Neural crest cell (in vitro differentiated cells): ENCODE results near the gene OBSCN. TPM values are rescaled to one million over a fixed set of nuclear protein-coding genes. Genes with fewer than 3 reads are reported as not detected.

Source experiments
- DNase-seq: peaks from one replicate; pipeline ENCODE4 v3.0.0; 2021; ENCODE audit warnings: low read depth, mixed read lengths, low spot score
- H3K27ac Mint-ChIP-seq: one replicate; pipeline ENCODE4 v1.8.0; 2021; ENCODE audit warnings: mild to moderate bottlenecking, mixed read lengths; ENCODE audit not compliant: unreplicated experiment
- H3K27me3 Mint-ChIP-seq: 2 replicates; pipeline ENCODE4 v1.8.0; 2021; ENCODE audit warnings: low read depth, mild to moderate bottlenecking, mixed read lengths
- H3K36me3 Mint-ChIP-seq: 2 replicates; pipeline ENCODE4 v1.8.0; 2021; ENCODE audit warnings: low read depth, mild to moderate bottlenecking, mixed read lengths
- H3K4me1 Mint-ChIP-seq: 2 replicates; pipeline ENCODE4 v1.8.0; 2021; ENCODE audit warnings: mixed read lengths
- H3K4me3 Mint-ChIP-seq: one replicate; pipeline ENCODE4 v1.8.0; 2021; ENCODE audit warnings: mild to moderate bottlenecking, mixed read lengths
- H3K9me3 Mint-ChIP-seq: 2 replicates; pipeline ENCODE4 v1.8.0; 2021; ENCODE audit warnings: mixed read lengths
- CTCF ChIP-seq: fragments of 200-600 bp; sonication (generic); conservative IDR thresholded peaks from 2 replicates; pipeline ENCODE4 v1.5.0; 2021; ENCODE audit warnings: antibody characterized with exemption, mild to moderate bottlenecking
- total RNA-seq: library from RNA; stranded (reverse); gene quantifications from 2 replicates; pipeline ENCODE4 v1.2.1, GENCODE V29; 2021

The OBSCN gene
- total RNA-seq, 1 donor from 2014 or later: 40.1 TPM

- Mint-ChIP-seq H3K9me3 (no peaks in the 10 kb centered on the region), H3K27ac (no peak overlapping the region), H3K4me3 (peak overlapping the region; percentile 76), H3K27me3 (no peaks in the 10 kb centered on the region), H3K36me3 (no peaks in the 10 kb centered on the region), H3K4me1 (peaks cover 33% of the 10 kb centered on the region)
- DNase-seq: no peak
- TF ChIP-seq CTCF: no peak
Observed at GRCh38 chr1:228402641-228403025, 194.8 kb downstream of the OBSCN start.

- no peaks in the 10 kb centered on the region for H3K27me3 Mint-ChIP-seq
- peak overlapping the region; percentile 76 for H3K4me3 Mint-ChIP-seq
- no peak for TF ChIP-seq CTCF
- peaks cover 37% of the 10 kb centered on the region for H3K4me1 Mint-ChIP-seq
- DNase-seq: no peak
- no peaks in the 10 kb centered on the region for H3K9me3 Mint-ChIP-seq
- no peaks in the 10 kb centered on the region for H3K36me3 Mint-ChIP-seq
- H3K27ac Mint-ChIP-seq: peak overlapping the region; percentile 90
Observed at GRCh38 chr1:228403231-228403631, 195.4 kb downstream of the OBSCN start.

DNA sequence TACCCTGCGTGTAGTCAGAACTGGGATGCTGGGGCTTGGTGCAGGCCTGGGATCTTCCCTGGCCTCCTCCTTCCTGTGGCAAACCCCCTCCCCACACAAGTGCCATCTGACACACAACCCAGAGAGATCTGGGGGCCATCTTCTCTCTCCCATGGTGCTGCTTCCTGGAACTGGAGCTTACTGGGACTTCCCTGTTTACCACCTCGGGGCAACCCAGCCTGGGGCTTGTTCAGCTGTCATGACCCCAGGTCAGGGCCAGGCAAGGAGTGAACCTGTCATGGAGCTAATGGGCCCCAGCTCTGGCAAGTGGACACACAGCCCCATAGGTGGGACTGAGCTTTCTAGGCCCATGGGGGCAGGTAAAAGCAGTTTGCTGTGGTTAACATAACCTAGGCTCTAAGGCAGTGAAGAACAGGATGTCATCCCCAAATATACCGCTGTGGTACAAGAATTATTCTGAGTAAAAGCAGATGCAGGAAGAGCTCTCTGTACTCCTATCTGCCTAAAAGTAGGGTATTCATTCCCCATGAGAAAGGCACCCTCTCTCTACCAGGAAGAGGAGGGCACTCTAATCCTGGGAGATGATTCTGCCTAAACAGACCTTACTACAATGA, 196.4 kb downstream of the OBSCN start:
- no peak overlapping the region for H3K27ac Mint-ChIP-seq
- peak overlapping the region; percentile 96 for H3K4me3 Mint-ChIP-seq
- no peaks in the 10 kb centered on the region for H3K36me3 Mint-ChIP-seq
- no peak for DNase-seq
- peaks cover 37% of the 10 kb centered on the region for H3K4me1 Mint-ChIP-seq
- TF ChIP-seq CTCF: no peak
- no peaks in the 10 kb centered on the region for H3K27me3 Mint-ChIP-seq
- no peaks in the 10 kb centered on the region for H3K9me3 Mint-ChIP-seq

DNA sequence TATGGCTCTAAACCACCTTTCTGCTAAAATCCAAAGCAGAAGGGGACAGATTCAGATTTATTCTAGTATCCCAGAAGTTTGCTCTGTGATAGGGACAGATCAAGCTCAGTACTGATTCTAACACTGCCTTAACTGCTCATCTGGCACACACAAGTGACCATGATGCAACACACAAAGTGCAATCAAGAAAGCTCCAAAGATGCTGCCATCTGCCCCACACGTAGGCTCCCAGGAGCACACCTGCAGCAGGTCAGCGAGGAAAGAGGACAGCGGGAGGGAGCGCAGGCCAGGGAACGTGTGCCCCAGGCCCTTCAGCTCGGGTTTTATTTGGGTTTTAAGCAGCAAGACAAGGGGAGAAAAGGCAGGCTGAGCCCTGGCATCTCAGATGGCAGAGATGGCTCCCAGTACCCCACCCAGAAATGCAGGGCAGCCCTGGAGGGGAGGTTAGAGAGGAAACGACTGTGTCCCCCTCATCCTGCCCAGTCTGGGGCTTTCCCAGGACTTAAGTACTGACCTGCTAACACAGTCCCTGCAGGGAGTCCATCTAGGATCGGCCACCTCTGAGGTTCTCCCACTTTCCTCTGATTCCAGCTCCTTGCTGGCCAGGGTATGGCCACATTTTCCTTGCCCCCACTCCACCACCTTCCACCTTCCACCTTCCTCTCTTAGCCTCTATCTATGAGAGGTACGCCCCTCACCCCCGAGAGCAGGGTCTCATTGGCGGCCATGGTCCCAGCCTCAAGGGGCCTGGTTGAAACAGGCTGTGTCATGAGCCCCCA, 197.5 kb downstream of the OBSCN start:
- no peaks in the 10 kb centered on the region for H3K27me3 Mint-ChIP-seq
- H3K9me3 Mint-ChIP-seq: no peaks in the 10 kb centered on the region
- no peak for DNase-seq
- H3K4me1 Mint-ChIP-seq: peaks cover 37% of the 10 kb centered on the region
- H3K36me3 Mint-ChIP-seq: no peaks in the 10 kb centered on the region
- peak overlapping the region; percentile 96 for H3K4me3 Mint-ChIP-seq
- TF ChIP-seq CTCF: no peak
- peak overlapping the region; percentile 93 for H3K27ac Mint-ChIP-seq

DNA sequence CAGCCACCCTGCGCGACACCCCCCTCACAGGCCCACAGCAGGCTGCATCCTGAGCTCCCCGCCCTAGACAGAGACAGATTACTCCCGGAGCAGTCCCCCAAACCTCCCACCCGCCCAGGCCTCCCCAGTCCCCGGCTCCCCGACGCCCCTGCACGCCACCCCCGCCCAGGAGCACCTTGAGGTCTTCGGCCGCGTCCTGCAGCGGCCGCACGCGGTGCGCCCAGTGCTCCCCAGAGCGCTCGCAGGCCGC, 198.1 kb downstream of the OBSCN start:
- H3K27me3 Mint-ChIP-seq: no peaks in the 10 kb centered on the region
- H3K9me3 Mint-ChIP-seq: no peaks in the 10 kb centered on the region
- peak overlapping the region; percentile 93 for H3K27ac Mint-ChIP-seq
- TF ChIP-seq CTCF: no peak
- peak; percentile 15 for DNase-seq
- peak overlapping the region; percentile 96 for H3K4me3 Mint-ChIP-seq
- H3K4me1 Mint-ChIP-seq: peaks cover 37% of the 10 kb centered on the region
- no peaks in the 10 kb centered on the region for H3K36me3 Mint-ChIP-seq
